GM10266 (cell line): Measurements from ENCODE around the gene ROBO1.

Experiments
- DNase-seq: peaks from one replicate; pipeline ENCODE4 v3.0.0; 2012; ENCODE audit errors: extremely low spot score
- TF ChIP-seq, protein P1 (sequence below): IDR thresholded peaks from 2 replicates; pipeline ENCODE4 v1.5.1; 2012; ENCODE audit warnings: mild to moderate bottlenecking, low read depth; ENCODE audit not compliant: control insufficient read depth, insufficient read depth; ENCODE audit errors: missing control alignments

Gene ROBO1

DNA sequence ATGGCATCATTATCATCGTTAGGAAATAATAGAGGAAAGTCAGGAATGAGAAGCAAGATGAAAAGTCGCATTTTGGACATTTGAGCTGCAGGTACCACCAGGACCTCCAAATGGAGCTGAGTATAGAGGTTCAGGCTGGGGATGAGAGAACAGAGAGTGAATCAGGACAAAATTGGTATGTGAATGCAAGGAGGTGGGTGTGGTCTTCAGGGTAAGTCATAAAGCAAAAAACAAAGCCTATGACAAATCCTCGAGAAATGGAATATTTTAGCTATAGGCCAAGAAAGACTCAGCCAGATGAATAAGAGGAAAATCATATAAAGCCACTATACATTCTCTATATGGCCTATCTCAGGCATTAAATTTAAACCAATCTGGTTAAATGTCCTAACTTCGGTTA lies 841.3 kb downstream of the ROBO1 start:
- no peak for DNase-seq
- TF ChIP-seq, protein P1, sequence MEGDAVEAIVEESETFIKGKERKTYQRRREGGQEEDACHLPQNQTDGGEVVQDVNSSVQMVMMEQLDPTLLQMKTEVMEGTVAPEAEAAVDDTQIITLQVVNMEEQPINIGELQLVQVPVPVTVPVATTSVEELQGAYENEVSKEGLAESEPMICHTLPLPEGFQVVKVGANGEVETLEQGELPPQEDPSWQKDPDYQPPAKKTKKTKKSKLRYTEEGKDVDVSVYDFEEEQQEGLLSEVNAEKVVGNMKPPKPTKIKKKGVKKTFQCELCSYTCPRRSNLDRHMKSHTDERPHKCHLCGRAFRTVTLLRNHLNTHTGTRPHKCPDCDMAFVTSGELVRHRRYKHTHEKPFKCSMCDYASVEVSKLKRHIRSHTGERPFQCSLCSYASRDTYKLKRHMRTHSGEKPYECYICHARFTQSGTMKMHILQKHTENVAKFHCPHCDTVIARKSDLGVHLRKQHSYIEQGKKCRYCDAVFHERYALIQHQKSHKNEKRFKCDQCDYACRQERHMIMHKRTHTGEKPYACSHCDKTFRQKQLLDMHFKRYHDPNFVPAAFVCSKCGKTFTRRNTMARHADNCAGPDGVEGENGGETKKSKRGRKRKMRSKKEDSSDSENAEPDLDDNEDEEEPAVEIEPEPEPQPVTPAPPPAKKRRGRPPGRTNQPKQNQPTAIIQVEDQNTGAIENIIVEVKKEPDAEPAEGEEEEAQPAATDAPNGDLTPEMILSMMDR: no peak

DNA sequence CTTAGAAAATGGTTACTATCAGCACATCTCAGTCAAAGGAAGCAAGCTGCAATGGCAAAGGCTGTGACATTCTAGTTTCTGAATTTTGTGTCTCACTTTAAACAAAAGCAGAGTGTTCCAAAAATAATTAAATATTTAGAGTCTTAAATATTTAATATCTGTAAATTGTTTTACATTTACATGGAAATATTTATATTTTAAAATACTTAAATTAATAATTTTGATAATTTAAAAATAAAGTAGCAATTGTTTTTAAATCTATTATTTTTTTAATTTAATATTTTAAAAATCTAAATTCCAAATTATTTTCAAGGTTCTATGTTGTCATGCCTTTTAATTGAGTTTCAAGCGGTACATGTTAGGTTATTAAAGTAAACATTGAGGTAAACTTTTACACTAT lies 843.1 kb downstream of the ROBO1 start:
- TF ChIP-seq, protein P1: no peak
- DNase-seq: no peak

DNA sequence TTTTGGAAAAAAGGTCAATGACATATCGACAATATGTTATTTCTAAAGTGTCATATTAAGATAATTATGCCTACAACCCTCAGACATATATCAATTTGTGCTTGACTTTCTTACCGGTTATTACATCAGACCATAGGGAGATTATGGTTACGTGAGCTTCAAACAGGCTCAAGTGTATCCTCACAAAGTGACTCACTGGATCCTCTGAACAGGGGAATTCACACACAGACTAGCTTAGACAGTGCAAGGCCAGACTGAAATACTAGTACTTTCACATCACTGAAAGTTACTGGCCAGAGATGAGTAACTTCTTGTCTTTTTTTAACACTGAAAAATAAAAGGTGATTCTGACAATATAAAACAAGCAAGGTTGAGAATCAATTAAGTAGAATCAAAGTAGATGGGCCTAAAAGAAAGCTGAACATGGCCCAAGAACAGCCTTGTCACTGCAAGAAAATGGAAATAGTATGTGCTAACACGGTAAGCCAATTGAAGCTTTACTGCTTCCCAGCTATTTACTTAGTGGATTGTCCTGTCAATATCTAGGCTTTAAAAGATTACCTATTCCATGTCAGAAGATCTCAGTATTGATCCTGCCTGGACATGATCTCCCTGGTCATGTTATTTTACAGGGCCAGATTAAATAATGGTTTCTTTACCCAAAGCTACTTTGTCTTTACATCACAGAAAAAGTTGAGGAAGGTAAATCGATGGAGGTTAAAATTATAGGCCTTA lies 848.6 kb downstream of the ROBO1 start:
- peak; percentile 13 for DNase-seq

DNA sequence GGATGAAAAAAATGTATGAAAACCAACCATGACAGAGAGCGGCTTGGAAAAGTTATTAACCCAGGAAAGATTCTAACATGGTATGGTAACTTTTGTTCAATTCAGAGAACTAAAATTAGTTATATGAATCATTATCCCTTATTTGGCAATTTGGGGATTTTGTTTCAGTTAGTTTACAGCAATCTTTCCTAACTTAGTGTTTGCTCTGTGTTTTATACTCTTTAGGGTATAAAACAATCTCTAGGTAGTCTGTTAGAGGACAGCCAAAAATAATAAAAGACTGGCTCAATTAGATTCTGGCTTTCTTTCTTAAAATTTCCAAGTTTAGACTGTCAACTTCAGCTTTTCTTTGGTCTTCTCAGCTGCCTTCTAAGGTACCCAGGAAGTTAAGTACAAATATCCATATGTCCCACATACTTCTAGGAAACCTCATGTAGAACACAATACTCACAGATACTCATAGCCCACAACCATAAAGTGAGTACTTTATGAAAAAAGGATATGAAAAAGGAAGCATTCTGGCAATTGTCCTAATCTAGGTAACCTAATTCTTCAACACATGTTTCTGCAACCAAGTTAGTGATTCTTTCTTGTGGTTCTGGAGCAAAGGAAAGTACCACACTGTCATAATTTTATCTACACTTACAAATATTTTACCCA lies 849.3 kb downstream of the ROBO1 start:
- TF ChIP-seq, protein P1: no peak
- DNase-seq: no peak

More for the DNA sequence above, 848.6 kb downstream of the ROBO1 start:
- TF ChIP-seq, protein P1: no peak

DNA sequence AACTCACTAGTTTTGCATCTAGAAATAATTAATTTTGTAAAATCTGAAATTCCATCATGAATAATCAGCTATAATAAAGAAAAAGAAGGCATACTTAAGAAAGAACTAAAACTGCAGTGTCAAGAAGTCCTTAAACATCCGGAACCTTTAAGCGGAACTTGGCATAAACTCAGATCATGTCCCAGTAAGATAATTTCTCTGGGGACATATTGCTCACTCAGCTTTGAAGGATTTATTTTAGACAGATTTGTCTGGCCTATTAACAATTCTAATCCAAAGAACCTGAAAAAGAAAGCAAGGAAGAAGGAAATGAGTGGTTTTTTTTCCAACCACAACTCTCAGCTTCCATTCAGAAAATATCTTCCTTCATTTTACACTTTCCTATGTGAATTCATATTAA lies 850.3 kb downstream of the ROBO1 start:
- DNase-seq: no peak
- TF ChIP-seq, protein P1: no peak

DNA sequence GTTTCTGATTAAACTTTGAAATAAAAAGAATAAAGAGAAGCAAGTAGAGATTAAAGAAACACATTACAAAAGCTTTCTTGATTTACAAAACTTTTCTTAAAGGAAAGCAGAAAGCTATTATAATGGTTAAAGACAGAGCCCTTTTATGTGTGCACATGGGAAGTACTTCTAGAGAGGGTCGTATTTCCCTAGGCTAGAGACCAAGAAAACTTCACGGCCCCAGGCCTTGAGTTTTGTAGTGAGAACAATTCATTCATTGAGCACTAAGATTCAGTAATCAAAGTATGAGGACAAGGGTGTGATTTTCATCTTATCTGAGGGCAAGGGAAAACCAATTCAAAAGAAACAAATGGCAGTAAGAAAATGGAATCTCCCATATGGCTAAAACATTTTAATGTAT lies 854.1 kb downstream of the ROBO1 start:
- DNase-seq: no peak
- TF ChIP-seq, protein P1: no peak

DNA sequence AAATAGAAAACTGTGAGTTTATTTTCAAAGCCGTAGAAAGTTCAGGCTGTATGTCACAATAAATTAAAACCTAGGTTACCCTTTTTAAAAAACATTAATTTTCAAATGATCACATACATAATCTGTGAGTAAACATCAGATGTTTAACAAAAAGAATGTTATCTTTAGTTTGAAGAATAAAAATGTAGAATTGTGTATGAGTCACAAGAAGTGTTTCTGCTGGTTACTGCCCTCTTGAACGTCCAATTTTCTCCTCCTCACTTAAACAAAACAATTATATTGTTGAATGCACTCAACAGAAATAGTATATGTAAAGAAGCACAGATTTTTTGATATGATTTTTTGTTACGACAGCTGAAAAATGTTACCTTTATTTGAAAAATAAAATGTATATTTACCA lies 855.1 kb downstream of the ROBO1 start:
- TF ChIP-seq, protein P1: no peak
- DNase-seq: no peak
